ENCODE data around the gene PI4K2A. TPM values are rescaled to one million over a fixed set of nuclear protein-coding genes. Genes with fewer than 3 reads are reported as not detected.

PI4K2A gene
- total RNA-seq, 2 experiments from 2014 or later, result 8.9 to 9.5 TPM

- peak within 1 kb of the TSS; percentile 98 for H3K4me3 Mint-ChIP-seq
- peak within 1 kb of the TSS; percentile 86 for H3K27ac Mint-ChIP-seq
- no peaks in the 10 kb centered on the region for H3K36me3 Mint-ChIP-seq (ENCODE audit: low read depth)
- H3K9me3 Mint-ChIP-seq (ENCODE audit: insufficient read depth), result no peaks in the 10 kb centered on the region
- ChIA-PET POLR2A (interaction anchor here (0.7 to 1.9 kb wide), 3 partner anchors 11 to 27 kb away, joined by 3 to 6 read pairs (median 3); partner anchors contain the start of gene AVPI1), CTCF (interaction anchor here (1.4 to 11.1 kb wide), 7 partner anchors 11 to 155 kb away, joined by 4 to 171 read pairs (median 7); partner anchors contain the start of genes AVPI1 and ZFYVE27)
- H3K4me1 Mint-ChIP-seq (ENCODE audit: low read depth), result peaks cover 20% of the 10 kb centered on the region
- no peak for DNase-seq
- H3K27me3 Mint-ChIP-seq (ENCODE audit: low read depth), result peaks cover 30% of the 10 kb centered on the region
- no peak for ATAC-seq
Measured at GRCh38 chr10:97713339-97713825, 72.9 kb downstream of the PI4K2A start, which contains the start of gene MARVELD1. Gene MARVELD1 (plus strand): TSS chr10:97713730. CDS start chr10:97713877, 147 bp downstream.

- ChIA-PET CTCF (interaction anchor here (0.9 to 11.1 kb wide), 8 partner anchors 10 to 155 kb away, joined by 3 to 171 read pairs (median 7); partner anchors contain the start of genes ANKRD2, AVPI1 and ZFYVE27), POLR2A (interaction anchor here (0.7 to 1.9 kb wide), 4 partner anchors 10 to 27 kb away, joined by 3 to 6 read pairs (median 3); partner anchors contain the start of genes AVPI1 and ZFYVE27)
Measured at GRCh38 chr10:97713826-97714400, 73.4 kb downstream of the PI4K2A start.

GRCh38 chr10:97714401-97715258 lies 74.2 kb downstream of the PI4K2A start:
- peaks cover 20% of the 10 kb centered on the region for H3K4me1 Mint-ChIP-seq (ENCODE audit: low read depth)
- H3K27ac Mint-ChIP-seq, result peak overlapping the region; percentile 25
- DNase-seq (peak; percentile 28), ATAC-seq (peak; percentile 38)
- peaks cover 24% of the 10 kb centered on the region for H3K27me3 Mint-ChIP-seq (ENCODE audit: low read depth)
- ChIA-PET CTCF (interaction anchor here (0.9 to 11.1 kb wide), 7 partner anchors 10 to 143 kb away, joined by 3 to 171 read pairs (median 7); partner anchors contain the start of genes ANKRD2, AVPI1 and ZFYVE27), POLR2A (interaction anchor here (0.7 to 1.9 kb wide), 5 partner anchors 10 to 48 kb away, joined by 3 to 6 read pairs (median 3); partner anchors contain the start of genes AVPI1 and ZFYVE27)
- no peaks in the 10 kb centered on the region for H3K9me3 Mint-ChIP-seq (ENCODE audit: insufficient read depth)
- H3K36me3 Mint-ChIP-seq (ENCODE audit: low read depth), result no peaks in the 10 kb centered on the region
- H3K4me3 Mint-ChIP-seq, result peak overlapping the region; percentile 98

More at GRCh38 chr10:97713826-97714400, 73.4 kb downstream of the PI4K2A start:
- no peaks in the 10 kb centered on the region for H3K36me3 Mint-ChIP-seq (ENCODE audit: low read depth)
- peak overlapping the region; percentile 86 for H3K27ac Mint-ChIP-seq
- H3K9me3 Mint-ChIP-seq (ENCODE audit: insufficient read depth), result no peaks in the 10 kb centered on the region
- H3K27me3 Mint-ChIP-seq (ENCODE audit: low read depth), result peaks cover 29% of the 10 kb centered on the region
- peak overlapping the region; percentile 98 for H3K4me3 Mint-ChIP-seq
- peaks cover 20% of the 10 kb centered on the region for H3K4me1 Mint-ChIP-seq (ENCODE audit: low read depth)
- peak; percentile 64 for DNase-seq
- ATAC-seq, result peak; percentile 86

- DNase-seq (no peak), ATAC-seq (no peak)
- H3K36me3 Mint-ChIP-seq (ENCODE audit: low read depth), result no peaks in the 10 kb centered on the region
- H3K27me3 Mint-ChIP-seq (ENCODE audit: low read depth), result peaks cover 24% of the 10 kb centered on the region
- peak overlapping the region; percentile 98 for H3K4me3 Mint-ChIP-seq
- H3K9me3 Mint-ChIP-seq (ENCODE audit: insufficient read depth), result no peaks in the 10 kb centered on the region
- CTCF ChIA-PET, result interaction anchor here (1.7 to 11.1 kb wide), 6 partner anchors 9 to 39 kb away, joined by 4 to 171 read pairs (median 11); partner anchors contain the start of genes AVPI1 and ZFYVE27
- no peak overlapping the region for H3K27ac Mint-ChIP-seq
- POLR2A ChIA-PET, result interaction anchor here (1.1 to 1.9 kb wide), 3 partner anchors 9 to 48 kb away, joined by 3 to 6 read pairs (median 3); partner anchors contain the start of gene ZFYVE27
- H3K4me1 Mint-ChIP-seq (ENCODE audit: low read depth), result peaks cover 20% of the 10 kb centered on the region
Measured at GRCh38 chr10:97715259-97715874, 74.9 kb downstream of the PI4K2A start.

GRCh38 chr10:97717627-97718026 lies 77.2 kb downstream of the PI4K2A start:
- Mint-ChIP-seq H3K36me3 (ENCODE audit: low read depth) (no peaks in the 10 kb centered on the region), H3K4me1 (ENCODE audit: low read depth) (peaks cover 20% of the 10 kb centered on the region), H3K9me3 (ENCODE audit: insufficient read depth) (no peaks in the 10 kb centered on the region), H3K27me3 (ENCODE audit: low read depth) (peaks cover 19% of the 10 kb centered on the region), H3K4me3 (no peak overlapping the region), H3K27ac (no peak overlapping the region)
- no peak for ATAC-seq
- POLR2A ChIA-PET, result interaction anchor here (0.9 to 1.5 kb wide), 2 partner anchors 13 to 19 kb away, joined by 3 to 4 read pairs; partner anchors contain the start of gene ZFYVE27
- no peak for DNase-seq
- CTCF ChIA-PET, result interaction anchor here (1.2 to 11.1 kb wide), 3 partner anchors 15 to 40 kb away, joined by 3 to 171 read pairs (median 19); partner anchors contain the start of gene ZFYVE27

GRCh38 chr10:97718178-97718577 lies 77.7 kb downstream of the PI4K2A start:
- Mint-ChIP-seq H3K27me3 (ENCODE audit: low read depth) (peaks cover 14% of the 10 kb centered on the region), H3K4me3 (no peak overlapping the region), H3K36me3 (ENCODE audit: low read depth) (no peaks in the 10 kb centered on the region), H3K4me1 (ENCODE audit: low read depth) (peaks cover 15% of the 10 kb centered on the region), H3K9me3 (ENCODE audit: insufficient read depth) (no peaks in the 10 kb centered on the region), H3K27ac (no peak overlapping the region)
- DNase-seq (no peak), ATAC-seq (no peak)
- ChIA-PET CTCF (interaction anchor here (1.0 to 11.1 kb wide), 3 partner anchors 9 to 17 kb away, joined by 4 to 171 read pairs (median 7); partner anchors contain the start of gene ZFYVE27), POLR2A (no interaction called here)

- no peak for DNase-seq
- CTCF ChIA-PET, result interaction anchor here (1.0 to 1.6 kb wide), 2 partner anchors 9 to 17 kb away, joined by 4 to 7 read pairs; no protein-coding TSS in a partner anchor
Measured at GRCh38 chr10:97718659-97719142, 78.2 kb downstream of the PI4K2A start.

GRCh38 chr10:97719602-97720001 lies 79.1 kb downstream of the PI4K2A start:
- no peak for ATAC-seq
- CTCF ChIA-PET, result interaction anchor here (1.2 to 1.6 kb wide), 3 partner anchors 18 to 322 kb away, joined by 3 to 7 read pairs (median 3); no protein-coding TSS in a partner anchor

More at GRCh38 chr10:97718659-97719142, 78.2 kb downstream of the PI4K2A start:
- Mint-ChIP-seq H3K4me3 (no peak overlapping the region), H3K9me3 (ENCODE audit: insufficient read depth) (no peaks in the 10 kb centered on the region), H3K36me3 (ENCODE audit: low read depth) (no peaks in the 10 kb centered on the region), H3K4me1 (ENCODE audit: low read depth) (peaks cover 15% of the 10 kb centered on the region), H3K27me3 (ENCODE audit: low read depth) (peaks cover 14% of the 10 kb centered on the region), H3K27ac (no peak overlapping the region)
- ATAC-seq, result no peak
- POLR2A ChIA-PET, result no interaction called here

GRCh38 chr10:97721871-97722780 lies 81.7 kb downstream of the PI4K2A start:
- POLR2A ChIA-PET, result no interaction called here
- Mint-ChIP-seq H3K27me3 (ENCODE audit: low read depth) (peaks cover 13% of the 10 kb centered on the region), H3K9me3 (ENCODE audit: insufficient read depth) (no peaks in the 10 kb centered on the region), H3K27ac (no peak overlapping the region), H3K36me3 (ENCODE audit: low read depth) (no peaks in the 10 kb centered on the region), H3K4me1 (ENCODE audit: low read depth) (no peaks in the 10 kb centered on the region), H3K4me3 (no peak overlapping the region)
- CTCF ChIA-PET, result no interaction called here
- DNase-seq, result no peak
- ATAC-seq, result no peak

More at GRCh38 chr10:97719602-97720001, 79.1 kb downstream of the PI4K2A start:
- Mint-ChIP-seq H3K36me3 (ENCODE audit: low read depth) (no peaks in the 10 kb centered on the region), H3K9me3 (ENCODE audit: insufficient read depth) (no peaks in the 10 kb centered on the region), H3K4me3 (no peak overlapping the region), H3K4me1 (ENCODE audit: low read depth) (peaks cover 9% of the 10 kb centered on the region), H3K27ac (no peak overlapping the region), H3K27me3 (ENCODE audit: low read depth) (peaks cover 15% of the 10 kb centered on the region)
- POLR2A ChIA-PET, result no interaction called here
- no peak for DNase-seq

GRCh38 chr10:97723001-97723400 lies 82.5 kb downstream of the PI4K2A start:
- ATAC-seq (no peak), DNase-seq (no peak)
- H3K27me3 Mint-ChIP-seq (ENCODE audit: low read depth), result peaks cover 10% of the 10 kb centered on the region
- no peaks in the 10 kb centered on the region for H3K4me1 Mint-ChIP-seq (ENCODE audit: low read depth)
- no peaks in the 10 kb centered on the region for H3K36me3 Mint-ChIP-seq (ENCODE audit: low read depth)
- H3K9me3 Mint-ChIP-seq (ENCODE audit: insufficient read depth), result no peaks in the 10 kb centered on the region
- POLR2A ChIA-PET, result no interaction called here
- H3K4me3 Mint-ChIP-seq, result no peak overlapping the region
- CTCF ChIA-PET, result interaction anchor here (1.9 to 5.0 kb wide), 2 partner anchors 13 to 22 kb away, joined by 11 to 38 read pairs; no protein-coding TSS in a partner anchor
- no peak overlapping the region for H3K27ac Mint-ChIP-seq
